HG03097 (cell line): ENCODE results near the gene PLEKHF1.
"Not testable (repeated sequence)": the region's sequence is repeated elsewhere in the genome, so short reads cannot be mapped to it uniquely, and the experiment has no call there.

ENCODE experiments used
- ATAC-seq: cut with Tn5 transposase; IDR thresholded peaks from one replicate; pipeline ENCODE4 v1.9.1; 2021; ENCODE audit not compliant: unreplicated experiment, low FRiP score

PLEKHF1 gene

GRCh38 chr19:29697523-29698261, 32.4 kb downstream of the PLEKHF1 start:
- ATAC-seq, result no peak

DNA sequence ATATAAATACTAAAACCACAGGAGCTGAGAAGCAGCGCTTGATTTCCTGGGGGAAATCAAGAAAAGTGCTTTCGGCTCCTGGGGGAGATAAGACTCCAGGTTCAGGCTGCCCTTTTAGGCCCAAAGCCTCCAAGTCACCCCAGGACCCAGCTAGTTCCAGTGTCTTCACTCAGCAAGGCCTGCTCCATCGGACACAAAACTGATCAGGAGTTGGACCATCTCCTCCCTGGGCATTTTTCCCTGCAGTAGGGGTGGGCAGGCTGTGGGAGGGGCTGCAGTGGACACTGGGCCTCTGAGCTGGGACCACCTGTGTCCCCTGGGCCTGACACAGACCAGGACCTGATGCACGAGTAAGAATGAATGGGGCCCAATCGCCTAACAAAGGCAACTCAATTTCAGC, 34.6 kb downstream of the PLEKHF1 start:
- ATAC-seq, result no peak

- no peak for ATAC-seq
Observed at GRCh38 chr19:29700498-29700897, 35.2 kb downstream of the PLEKHF1 start.

- ATAC-seq, result no peak
Observed at GRCh38 chr19:29702161-29702962, 37.1 kb downstream of the PLEKHF1 start.

DNA sequence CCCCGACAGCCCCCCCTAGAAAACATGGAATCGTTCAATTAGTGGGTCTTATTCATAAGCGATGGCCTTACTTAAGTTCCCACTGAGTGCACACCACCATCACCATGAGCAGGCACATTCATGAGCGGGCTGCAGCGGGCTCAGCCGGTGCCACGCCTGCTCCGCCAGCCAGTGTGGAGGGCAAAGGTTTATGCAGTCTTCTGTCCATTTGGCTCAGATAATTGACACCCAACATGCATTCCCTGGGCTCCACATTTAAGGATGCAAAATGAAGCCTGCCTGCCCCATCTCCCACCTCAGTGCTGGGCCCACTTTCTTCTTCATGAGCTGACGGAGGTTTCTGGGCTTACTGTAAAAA, 37.7 kb downstream of the PLEKHF1 start:
- ATAC-seq, result no peak

- ATAC-seq, result peak; percentile 51
Observed at GRCh38 chr19:29704562-29705558, 39.6 kb downstream of the PLEKHF1 start.

DNA sequence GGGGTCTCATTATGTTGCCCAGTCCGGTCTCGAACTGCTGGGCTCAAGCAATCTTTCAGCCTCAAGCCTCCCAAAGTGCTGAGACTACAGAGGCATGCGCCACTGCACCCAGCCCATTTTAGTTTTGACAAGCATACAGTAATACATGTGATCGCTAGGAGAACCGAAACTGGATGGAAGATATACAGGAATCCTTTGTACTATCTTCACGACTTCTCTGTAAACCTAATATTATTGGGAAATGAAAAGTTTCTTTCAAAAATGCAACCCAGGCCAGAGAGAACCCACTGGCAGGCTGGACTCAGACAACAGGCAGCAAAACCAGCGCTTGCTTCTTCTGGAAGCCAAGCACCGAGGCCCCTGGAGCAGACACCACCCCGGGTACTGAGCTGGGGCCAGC, 40.4 kb downstream of the PLEKHF1 start:
- no peak for ATAC-seq

- no peak for ATAC-seq
Observed at GRCh38 chr19:29706635-29707034, 41.4 kb downstream of the PLEKHF1 start.

GRCh38 chr19:29708554-29709439, 43.5 kb downstream of the PLEKHF1 start:
- ATAC-seq, result no peak

- not testable (repeated sequence) for ATAC-seq
Observed at GRCh38 chr19:29709440-29709798, 44.2 kb downstream of the PLEKHF1 start.

- no peak for ATAC-seq
Observed at GRCh38 chr19:29711584-29712132, 46.4 kb downstream of the PLEKHF1 start.

GRCh38 chr19:29712744-29713516, 47.7 kb downstream of the PLEKHF1 start:
- no peak for ATAC-seq

DNA sequence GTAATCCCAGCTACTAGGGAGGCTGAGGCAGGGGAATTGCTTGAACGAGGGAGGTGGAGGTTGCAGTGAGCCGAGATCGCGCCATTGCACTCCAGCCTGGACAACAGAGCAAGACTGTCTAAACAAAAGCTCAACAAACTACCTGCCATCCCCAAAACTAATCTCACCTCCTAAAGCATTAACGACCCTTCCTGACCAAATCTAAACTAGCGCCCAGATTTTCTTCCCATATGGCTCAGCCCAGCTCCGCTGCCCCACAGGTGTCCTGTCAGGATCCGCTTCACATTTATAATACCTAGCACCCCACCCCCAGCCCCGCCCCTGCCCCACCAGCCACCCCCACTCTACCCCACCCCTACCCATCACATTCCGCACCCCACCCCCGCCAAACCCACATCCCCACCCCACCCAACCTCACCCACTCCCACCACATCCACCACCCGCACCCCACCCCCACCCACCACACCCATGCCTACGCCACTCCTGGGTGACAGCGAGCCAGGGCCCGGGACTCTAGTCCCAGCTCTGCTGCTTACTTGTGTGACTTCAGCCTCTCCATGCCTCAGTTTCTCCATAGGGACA, 49.2 kb downstream of the PLEKHF1 start:
- peak; percentile 6 for ATAC-seq

GRCh38 chr19:29714953-29715700, 49.9 kb downstream of the PLEKHF1 start, which contains the start of gene C19orf12:
TSS of gene C19orf12 (minus strand) at chr19:29715261. CDS start at chr19:29708413, 6,848 bp downstream.
- peak; percentile 50 for ATAC-seq

DNA sequence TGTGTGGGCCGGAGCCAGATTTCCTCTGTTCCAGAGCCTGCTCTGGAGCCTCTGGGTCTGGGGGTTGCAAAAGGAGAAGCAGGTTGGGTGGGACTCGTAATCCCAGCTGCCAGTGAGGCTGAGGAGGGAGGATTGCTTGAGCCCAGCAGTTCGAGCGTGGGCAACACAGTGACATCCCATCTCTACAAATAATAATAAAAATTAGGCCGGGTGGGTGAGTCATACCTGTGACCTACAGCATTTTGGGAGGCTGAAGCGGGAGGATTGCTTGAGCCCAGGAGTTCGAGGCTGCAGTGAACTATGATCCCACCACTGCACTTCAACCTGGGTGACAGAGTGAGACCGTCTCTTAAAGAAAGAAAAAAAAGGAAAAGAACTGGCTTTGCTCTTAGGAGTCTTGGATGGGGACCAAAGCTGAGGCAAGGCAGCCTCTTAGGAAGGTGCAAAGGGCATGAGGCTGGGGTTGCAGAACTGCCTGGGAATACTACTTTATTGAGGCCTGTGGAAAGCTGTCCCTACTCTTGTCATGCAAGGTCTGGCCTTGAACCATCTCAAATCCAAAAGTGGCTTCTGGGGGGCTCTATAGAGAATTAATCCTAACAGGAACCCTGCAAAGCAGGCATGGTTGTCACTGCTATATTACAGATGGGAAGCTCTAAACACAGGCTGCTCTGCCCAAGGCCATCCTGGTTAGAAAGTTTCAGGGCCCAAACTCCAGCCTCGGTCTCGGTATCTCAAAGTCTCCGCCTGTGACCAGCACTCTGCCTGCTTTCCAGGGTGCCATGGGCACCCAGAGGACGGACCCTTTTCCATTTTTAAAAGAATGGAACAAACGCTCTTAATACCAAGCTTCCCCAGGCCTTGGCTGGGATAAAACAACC, 50.7 kb downstream of the PLEKHF1 start:
- peak; percentile 25 for ATAC-seq

DNA sequence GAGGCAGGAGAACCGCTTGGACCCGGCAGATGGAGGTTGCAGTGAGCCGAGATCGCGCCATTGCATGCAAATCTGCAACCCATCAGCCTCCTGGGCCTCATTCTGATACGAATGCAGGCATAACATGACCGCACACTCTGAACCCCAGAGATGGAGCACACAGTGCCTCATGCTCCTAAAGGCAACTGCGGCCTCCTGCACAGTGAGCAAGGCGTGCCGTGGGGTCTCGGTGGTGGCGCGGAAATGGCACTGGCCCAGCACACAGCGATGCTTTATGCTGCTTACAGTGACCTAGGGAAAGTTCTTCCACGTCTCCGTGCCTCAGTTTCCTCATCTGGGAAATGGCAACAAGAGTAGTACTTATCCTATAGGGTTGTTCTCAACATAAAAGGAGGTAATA, 51.8 kb downstream of the PLEKHF1 start:
- ATAC-seq, result no peak
